Mesothelial cell of epicardium (in vitro differentiated cells): ENCODE measurements around the gene HEATR5B. TPM values are rescaled to one million over a fixed set of nuclear protein-coding genes. Genes with fewer than 3 reads are reported as not detected.

Experiments used
- DNase-seq, 2 experiments: peaks; one replicate each; pipeline ENCODE4 v3.0.0; 2021; ENCODE audit warnings: low spot score in 2 of 2; ENCODE audit not compliant: unreplicated experiment in 2 of 2
- H3K27ac Mint-ChIP-seq: 2 replicates; pipeline ENCODE4 v1.8.0; 2021; ENCODE audit warnings: mixed read lengths
- H3K27me3 Mint-ChIP-seq: 2 replicates; pipeline ENCODE4 v1.8.0; 2021; ENCODE audit warnings: low read depth, mixed read lengths
- H3K36me3 Mint-ChIP-seq: 2 replicates; pipeline ENCODE4 v1.8.0; 2021; ENCODE audit warnings: mixed read lengths
- H3K4me1 Mint-ChIP-seq: 2 replicates; pipeline ENCODE4 v1.8.0; 2021; ENCODE audit warnings: mixed read lengths
- H3K4me3 Mint-ChIP-seq: 2 replicates; pipeline ENCODE4 v1.8.0; 2021; ENCODE audit warnings: mild to moderate bottlenecking, moderate library complexity, mixed read lengths
- H3K9me3 Mint-ChIP-seq: 2 replicates; pipeline ENCODE4 v1.8.0; 2021; ENCODE audit warnings: mixed read lengths
- CTCF ChIP-seq: fragments of 200-600 bp; sonication (generic); IDR thresholded peaks from one replicate; pipeline ENCODE4 v1.5.0; 2021; ENCODE audit warnings: antibody characterized with exemption; ENCODE audit not compliant: unreplicated experiment
- total RNA-seq: library from RNA; stranded (reverse); gene quantifications from 3 replicates; pipeline ENCODE4 v1.2.1, GENCODE V29; 2021

HEATR5B gene
- total RNA-seq, 1 donor from 2014 or later, result 22.7 TPM

GRCh38 chr2:37061776-37062175, 22.4 kb downstream of the HEATR5B start:
- no peak for DNase-seq
- no peak for TF ChIP-seq CTCF
- Mint-ChIP-seq H3K4me1 (no peaks in the 10 kb centered on the region), H3K27ac (no peak overlapping the region), H3K36me3 (peaks cover 26% of the 10 kb centered on the region), H3K9me3 (no peaks in the 10 kb centered on the region), H3K27me3 (no peaks in the 10 kb centered on the region), H3K4me3 (no peak overlapping the region)

DNA sequence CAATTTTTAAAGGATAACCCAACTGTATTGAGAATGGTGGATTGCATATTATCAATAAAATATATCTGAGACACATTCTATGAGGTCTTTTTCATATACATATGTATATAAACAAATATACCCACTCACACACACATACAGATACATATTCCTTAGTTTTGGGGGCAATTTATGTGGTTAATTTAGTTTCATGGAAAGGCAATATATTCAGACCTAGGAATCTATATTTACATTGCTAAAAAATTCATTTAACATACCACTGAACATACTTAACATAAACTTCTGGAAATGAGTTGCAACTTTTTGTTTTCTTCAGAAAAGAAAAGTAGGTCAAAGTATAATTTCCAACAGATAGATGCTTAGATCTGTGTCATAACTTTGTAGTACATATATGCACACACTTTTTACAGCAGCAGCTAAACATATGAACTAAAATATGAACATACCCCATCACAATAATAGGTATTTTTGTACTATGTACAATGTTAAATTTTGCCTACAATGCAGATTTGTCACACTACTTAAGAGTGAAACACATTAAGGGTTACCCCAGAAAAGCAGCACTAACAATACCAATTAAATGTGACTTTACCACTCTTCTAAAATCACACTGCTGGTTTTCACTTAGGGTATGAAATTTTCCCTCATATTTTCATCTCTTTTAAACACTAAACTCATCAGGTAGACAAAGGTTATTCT, 23.0 kb downstream of the HEATR5B start:
- no peak for TF ChIP-seq CTCF
- H3K9me3 Mint-ChIP-seq, result no peaks in the 10 kb centered on the region
- peaks cover 26% of the 10 kb centered on the region for H3K36me3 Mint-ChIP-seq
- no peak overlapping the region for H3K27ac Mint-ChIP-seq
- no peaks in the 10 kb centered on the region for H3K27me3 Mint-ChIP-seq
- H3K4me1 Mint-ChIP-seq, result no peaks in the 10 kb centered on the region
- H3K4me3 Mint-ChIP-seq, result no peak overlapping the region
- no peak for DNase-seq

DNA sequence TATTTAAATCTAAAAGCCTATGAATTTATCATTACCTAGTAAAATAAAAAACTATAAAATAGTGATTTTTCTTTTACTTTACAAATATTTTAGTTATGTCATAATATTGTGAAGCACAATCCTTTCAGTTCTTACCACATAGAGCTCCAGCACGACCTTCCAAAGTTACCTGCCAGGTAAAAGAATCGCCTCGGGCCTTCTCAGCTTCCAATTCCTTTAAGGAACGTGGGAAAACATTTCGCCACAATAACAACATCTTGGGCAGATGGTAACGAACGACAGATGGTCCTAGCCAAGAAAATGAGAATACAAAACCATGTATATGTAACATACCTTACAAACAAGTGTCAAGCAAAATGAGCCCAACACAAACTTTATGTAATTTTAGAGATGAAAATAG, 23.7 kb downstream of the HEATR5B start:
- H3K4me1 Mint-ChIP-seq, result no peaks in the 10 kb centered on the region
- H3K9me3 Mint-ChIP-seq, result no peaks in the 10 kb centered on the region
- DNase-seq, result no peak
- H3K36me3 Mint-ChIP-seq, result peaks cover 26% of the 10 kb centered on the region
- no peak overlapping the region for H3K27ac Mint-ChIP-seq
- no peaks in the 10 kb centered on the region for H3K27me3 Mint-ChIP-seq
- H3K4me3 Mint-ChIP-seq, result no peak overlapping the region
- no peak for TF ChIP-seq CTCF

DNA sequence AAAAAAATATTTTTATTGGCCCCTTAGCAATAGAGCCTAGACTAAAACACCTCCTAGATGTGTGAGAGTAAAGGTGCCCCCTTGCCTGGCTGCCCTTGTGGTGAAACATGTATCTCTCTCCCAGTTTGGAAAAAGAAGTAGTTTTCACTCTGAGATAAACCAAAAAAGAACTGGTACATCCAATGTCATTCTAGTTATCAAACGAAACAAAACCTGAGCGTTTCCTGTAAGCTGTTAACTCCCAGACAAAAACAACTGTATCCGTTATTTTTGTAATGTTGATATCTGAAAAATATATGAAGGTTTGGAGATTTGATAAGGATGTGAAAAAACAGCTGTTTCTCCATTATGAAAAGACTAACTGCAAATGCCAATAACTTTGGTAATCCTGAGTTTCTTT, 24.3 kb downstream of the HEATR5B start:
- DNase-seq, result no peak
- Mint-ChIP-seq H3K36me3 (peaks cover 27% of the 10 kb centered on the region), H3K27ac (no peak overlapping the region), H3K4me3 (no peak overlapping the region), H3K9me3 (no peaks in the 10 kb centered on the region), H3K27me3 (no peaks in the 10 kb centered on the region), H3K4me1 (no peaks in the 10 kb centered on the region)
- TF ChIP-seq CTCF, result no peak

GRCh38 chr2:37052600-37053332, 31.4 kb downstream of the HEATR5B start:
- Mint-ChIP-seq H3K27me3 (no peaks in the 10 kb centered on the region), H3K36me3 (peaks cover 30% of the 10 kb centered on the region), H3K27ac (no peak overlapping the region), H3K9me3 (no peaks in the 10 kb centered on the region), H3K4me3 (no peak overlapping the region), H3K4me1 (no peaks in the 10 kb centered on the region)
- DNase-seq, result no peak
- no peak for TF ChIP-seq CTCF
